IPS DF 6.9 (cell line): ENCODE results near the gene NEMP2.

Experiments
- DNase-seq: peaks from one replicate; pipeline ENCODE4 v3.0.0-alpha.2; 2013; ENCODE audit warnings: low read depth, low spot score
- H3K27ac ChIP-seq: one replicate; pipeline ENCODE4 v1.5.1; 2013; ENCODE audit warnings: low read length, control low read depth
- H3K27me3 ChIP-seq: 2 replicates; pipeline ENCODE4 v1.6.1; 2013; ENCODE audit warnings: mild to moderate bottlenecking, low read length; ENCODE audit not compliant: control insufficient read depth, insufficient read depth
- H3K36me3 ChIP-seq: 2 replicates; pipeline ENCODE4 v1.6.1; 2013; ENCODE audit warnings: low read length; ENCODE audit not compliant: control insufficient read depth, insufficient read depth
- H3K4me1 ChIP-seq: 2 replicates; pipeline ENCODE4 v1.6.1; 2013; ENCODE audit warnings: low read length; ENCODE audit not compliant: control insufficient read depth, insufficient read depth
- H3K4me3 ChIP-seq: 2 replicates; pipeline ENCODE4 v1.5.1; 2013; ENCODE audit warnings: mild to moderate bottlenecking, low read length
- H3K9me3 ChIP-seq: 2 replicates; pipeline ENCODE4 v1.6.1; 2013; ENCODE audit warnings: low read length, inconsistent platforms; ENCODE audit not compliant: control insufficient read depth, insufficient read depth
- WGBS: extraction: QIAGEN DNeasy Blood & Tissue Kit; methylation state at CpG from one replicate; pipeline ENCODE4 v1.1.7; 2013; ENCODE audit warnings: mixed read lengths, missing lambda C conversion rate; ENCODE audit not compliant: insufficient read length, insufficient coverage; 5-methylcytosine and 5-hydroxymethylcytosine counted together

NEMP2 gene

DNA sequence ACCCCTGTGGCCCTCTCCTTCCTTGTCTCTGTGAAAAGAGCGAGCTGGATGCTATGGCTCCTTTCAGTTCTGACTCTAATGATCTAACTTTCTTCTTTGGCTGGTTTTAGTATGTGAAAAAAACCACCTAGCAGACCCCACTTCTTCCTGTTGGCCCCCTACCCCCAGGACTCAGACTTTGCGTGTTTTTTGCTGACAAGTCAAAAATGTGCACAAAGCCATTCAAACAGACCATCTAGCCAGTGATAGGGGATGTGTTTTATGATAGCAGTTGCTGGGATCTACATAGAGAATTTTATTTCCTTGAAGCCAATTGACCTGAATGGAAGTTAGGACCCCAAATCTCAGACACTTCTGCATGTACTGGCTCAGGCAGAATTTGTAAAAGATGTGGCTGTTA lies 77.3 kb downstream of the NEMP2 start:
- DNase-seq: no peak
- no peaks in the 10 kb centered on the region for H3K9me3 ChIP-seq
- no peaks in the 10 kb centered on the region for H3K36me3 ChIP-seq
- H3K4me3 ChIP-seq: no peak overlapping the region
- no peak overlapping the region for H3K27ac ChIP-seq
- no CpG with 5 or more reads among the region's 2 CpGs for WGBS
- H3K27me3 ChIP-seq: no peaks in the 10 kb centered on the region
- no peaks in the 10 kb centered on the region for H3K4me1 ChIP-seq

DNA sequence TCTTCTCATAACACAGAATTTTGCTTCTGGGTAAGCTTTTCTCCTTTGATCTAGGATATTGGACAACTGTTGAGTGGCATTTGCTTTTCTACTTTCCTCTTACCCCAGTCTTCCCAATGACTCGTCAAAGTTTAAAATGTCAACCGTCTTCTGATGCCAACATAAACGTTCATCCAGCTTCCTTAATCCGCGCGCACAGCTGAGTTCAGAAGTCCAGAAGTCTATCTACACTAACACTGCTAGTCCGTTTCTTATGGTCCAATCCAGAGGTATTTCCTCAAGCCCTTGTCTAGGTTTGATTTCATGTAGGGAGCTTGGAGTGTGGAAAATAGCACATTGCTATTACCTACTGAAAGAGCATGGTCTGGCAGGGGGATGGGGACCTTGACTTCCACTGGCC lies 77.7 kb downstream of the NEMP2 start:
- no peak for DNase-seq
- H3K4me3 ChIP-seq: no peak overlapping the region
- H3K36me3 ChIP-seq: no peaks in the 10 kb centered on the region
- no CpG with 5 or more reads among the region's 7 CpGs for WGBS
- H3K4me1 ChIP-seq: no peaks in the 10 kb centered on the region
- H3K27me3 ChIP-seq: no peaks in the 10 kb centered on the region
- H3K27ac ChIP-seq: no peak overlapping the region
- no peaks in the 10 kb centered on the region for H3K9me3 ChIP-seq

DNA sequence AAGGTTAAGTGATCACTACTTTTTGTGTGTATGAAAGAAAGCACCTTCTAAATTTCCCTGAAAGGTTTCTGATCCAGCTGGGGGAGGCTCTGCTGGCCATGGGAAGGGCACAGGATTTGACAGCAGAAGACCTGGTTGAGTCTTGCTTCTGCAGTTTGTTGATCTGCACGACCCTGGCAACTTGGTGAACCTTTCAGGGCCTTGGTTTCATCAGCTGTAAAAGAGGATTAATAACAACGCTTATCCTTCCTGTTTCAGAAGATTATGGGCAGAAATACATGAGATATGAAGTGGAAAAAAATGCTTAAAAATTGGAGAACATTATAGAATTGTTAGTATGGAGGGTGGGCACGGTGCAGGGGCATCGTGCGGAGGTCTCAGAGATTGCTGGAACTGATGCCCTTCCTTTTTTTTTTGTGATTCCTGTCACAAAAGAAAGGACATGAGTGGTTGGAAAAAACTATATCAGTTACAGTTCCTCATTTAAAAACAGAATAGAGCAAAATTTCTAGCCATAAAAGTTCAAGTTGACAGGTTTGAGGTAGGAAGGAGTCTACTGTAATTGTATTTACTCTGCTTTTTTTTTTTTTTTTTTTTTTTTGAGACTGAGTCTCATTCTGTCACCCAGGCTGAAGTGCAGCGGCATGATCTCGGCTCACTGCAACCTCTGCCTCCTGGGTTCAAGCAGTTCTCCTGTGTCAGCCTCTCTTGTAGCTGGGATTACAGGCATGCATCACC lies 79.0 kb downstream of the NEMP2 start:
- no peak for DNase-seq
- Histone ChIP-seq H3K9me3 (no peaks in the 10 kb centered on the region), H3K36me3 (no peaks in the 10 kb centered on the region), H3K27ac (no peak overlapping the region), H3K4me3 (no peak overlapping the region), H3K4me1 (no peaks in the 10 kb centered on the region), H3K27me3 (no peaks in the 10 kb centered on the region)
- WGBS: 100% methylated on average over 2 of the region's 7 CpGs

DNA sequence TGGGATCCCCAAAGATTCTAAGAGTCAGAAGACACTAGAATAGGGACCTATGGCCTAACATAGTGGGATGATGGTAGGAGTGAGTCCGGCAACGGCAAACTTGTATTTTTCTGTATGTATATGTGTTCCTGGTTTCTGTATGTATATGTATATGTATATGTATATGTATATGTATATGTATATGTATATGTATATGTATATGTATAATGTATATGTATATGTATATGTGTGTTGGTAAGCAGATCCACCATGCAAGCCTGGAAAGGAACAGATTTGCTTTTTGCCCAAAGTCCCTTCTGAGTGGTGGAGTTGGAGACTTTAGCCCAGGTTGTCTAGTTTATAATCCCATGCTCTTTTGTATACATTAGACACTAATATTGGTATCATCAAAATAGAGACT lies 79.7 kb downstream of the NEMP2 start:
- H3K36me3 ChIP-seq: no peaks in the 10 kb centered on the region
- no peak for DNase-seq
- no peaks in the 10 kb centered on the region for H3K27me3 ChIP-seq
- H3K27ac ChIP-seq: no peak overlapping the region
- no peak overlapping the region for H3K4me3 ChIP-seq
- H3K4me1 ChIP-seq: no peaks in the 10 kb centered on the region
- WGBS: no CpG with 5 or more reads among the region's 2 CpGs
- H3K9me3 ChIP-seq: no peaks in the 10 kb centered on the region
